Loucy (cell line): ENCODE measurements around the gene MFGE8.

Source experiments
- EZH2phosphoT487 ChIP-seq: fragments of 200-600 bp; IDR thresholded peaks from 2 replicates; pipeline ENCODE4 v1.6.1; 2018; ENCODE audit warnings: antibody characterized with exemption, mild to moderate bottlenecking, moderate library complexity, borderline replicate concordance
- TF ChIP-seq, protein P1 (sequence below): fragments of 200-600 bp; sonication (generic); conservative IDR thresholded peaks from 2 replicates; pipeline ENCODE4 v1.5.1; 2014; ENCODE audit warnings: mild to moderate bottlenecking, antibody characterized with exemption, low read length

DNA sequence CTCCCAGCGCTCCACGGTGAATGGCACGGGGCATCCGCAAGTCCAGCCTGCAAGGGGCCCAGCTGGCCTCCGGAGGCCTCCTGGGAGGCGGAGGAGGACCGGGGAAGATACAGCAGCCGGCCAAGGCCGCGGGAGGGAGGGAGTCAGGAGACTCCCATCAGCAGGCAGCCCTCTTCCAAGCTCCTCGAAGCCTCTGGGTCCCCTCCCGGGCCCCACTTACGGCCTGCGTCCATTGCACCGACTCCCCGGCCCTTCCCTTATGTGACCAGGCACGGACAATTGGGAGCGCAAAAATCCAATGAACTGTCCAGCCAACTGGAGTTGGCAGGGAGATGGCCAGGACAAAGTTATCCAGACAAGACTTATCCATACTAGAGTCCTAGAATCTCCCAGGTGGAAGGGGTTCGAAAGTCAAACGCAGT is 668 bp downstream of the MFGE8 start:
- no peak for TF ChIP-seq EZH2phosphoT487
- TF ChIP-seq, protein P1, sequence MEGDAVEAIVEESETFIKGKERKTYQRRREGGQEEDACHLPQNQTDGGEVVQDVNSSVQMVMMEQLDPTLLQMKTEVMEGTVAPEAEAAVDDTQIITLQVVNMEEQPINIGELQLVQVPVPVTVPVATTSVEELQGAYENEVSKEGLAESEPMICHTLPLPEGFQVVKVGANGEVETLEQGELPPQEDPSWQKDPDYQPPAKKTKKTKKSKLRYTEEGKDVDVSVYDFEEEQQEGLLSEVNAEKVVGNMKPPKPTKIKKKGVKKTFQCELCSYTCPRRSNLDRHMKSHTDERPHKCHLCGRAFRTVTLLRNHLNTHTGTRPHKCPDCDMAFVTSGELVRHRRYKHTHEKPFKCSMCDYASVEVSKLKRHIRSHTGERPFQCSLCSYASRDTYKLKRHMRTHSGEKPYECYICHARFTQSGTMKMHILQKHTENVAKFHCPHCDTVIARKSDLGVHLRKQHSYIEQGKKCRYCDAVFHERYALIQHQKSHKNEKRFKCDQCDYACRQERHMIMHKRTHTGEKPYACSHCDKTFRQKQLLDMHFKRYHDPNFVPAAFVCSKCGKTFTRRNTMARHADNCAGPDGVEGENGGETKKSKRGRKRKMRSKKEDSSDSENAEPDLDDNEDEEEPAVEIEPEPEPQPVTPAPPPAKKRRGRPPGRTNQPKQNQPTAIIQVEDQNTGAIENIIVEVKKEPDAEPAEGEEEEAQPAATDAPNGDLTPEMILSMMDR = no peak
